Erythroblast (primary cell): ENCODE data around the gene MBNL2.

ENCODE experiments used
- DNase-seq, 2 experiments: peaks; one replicate each; lab custom pipeline; 2025; lab: John Stamatoyannopoulos, UW
- GATA1 ChIP-seq: IDR thresholded peaks from 2 replicates; pipeline ENCODE4 v1.6.1; 2011; ENCODE audit warnings: low read depth, mild to moderate bottlenecking, control low read depth, low read length, moderate library complexity
- POLR2A ChIP-seq: IDR thresholded peaks from 2 replicates; pipeline ENCODE4 v1.6.1; 2011; ENCODE audit warnings: mild to moderate bottlenecking, low read length

MBNL2 gene

DNA sequence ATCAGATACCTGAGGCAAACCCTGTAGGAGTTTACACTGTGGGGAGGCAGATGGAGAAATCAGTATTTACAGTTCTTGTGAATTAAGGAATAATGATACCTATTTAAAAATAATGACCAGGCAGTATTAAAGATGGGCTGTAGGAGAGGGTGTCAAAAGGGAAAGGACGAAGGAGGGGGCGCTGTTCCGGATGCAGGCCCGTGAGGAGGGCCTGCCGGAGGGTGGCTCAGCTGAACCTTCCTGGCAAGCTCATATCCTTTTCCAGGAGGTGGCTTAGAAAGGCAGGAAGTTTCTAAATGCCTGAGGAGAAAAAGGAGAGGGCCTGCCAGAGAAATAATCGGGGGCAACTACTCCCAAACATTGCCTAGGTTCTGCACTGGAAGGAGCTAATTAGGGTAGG, 46.6 kb downstream of the MBNL2 start:
- no peak for DNase-seq
- no peak for TF ChIP-seq POLR2A
- no peak for TF ChIP-seq GATA1

GRCh38 chr13:97269603-97270002, 47.5 kb downstream of the MBNL2 start:
- TF ChIP-seq POLR2A (no peak), GATA1 (no peak)
- DNase-seq = peak in 1 of 2 experiments; percentile 20

DNA sequence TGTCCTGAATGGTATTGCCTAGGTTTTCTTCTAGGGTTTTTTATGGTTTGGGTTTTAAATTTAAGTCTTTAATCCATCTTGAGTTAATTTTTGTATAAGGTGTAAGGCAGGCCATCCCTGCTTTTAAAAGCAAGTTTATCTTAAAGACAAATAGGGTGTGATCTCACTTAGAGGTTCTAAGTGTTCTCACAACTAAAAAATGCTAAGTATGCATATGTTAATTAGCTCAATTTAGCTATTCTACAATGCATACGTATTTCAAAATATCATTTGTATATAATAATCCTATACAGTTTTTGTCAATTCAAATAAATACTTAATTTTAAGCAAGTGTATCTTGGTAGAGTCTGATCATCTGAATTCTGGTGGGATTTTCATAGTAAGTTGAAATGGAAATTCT, 50.4 kb downstream of the MBNL2 start:
- TF ChIP-seq GATA1 (no peak), POLR2A (no peak)
- no peak for DNase-seq

- TF ChIP-seq POLR2A (no peak), GATA1 (no peak)
- no peak for DNase-seq
These were observed 51.3 kb downstream of the MBNL2 start for GRCh38 chr13:97273341-97273831.

DNA sequence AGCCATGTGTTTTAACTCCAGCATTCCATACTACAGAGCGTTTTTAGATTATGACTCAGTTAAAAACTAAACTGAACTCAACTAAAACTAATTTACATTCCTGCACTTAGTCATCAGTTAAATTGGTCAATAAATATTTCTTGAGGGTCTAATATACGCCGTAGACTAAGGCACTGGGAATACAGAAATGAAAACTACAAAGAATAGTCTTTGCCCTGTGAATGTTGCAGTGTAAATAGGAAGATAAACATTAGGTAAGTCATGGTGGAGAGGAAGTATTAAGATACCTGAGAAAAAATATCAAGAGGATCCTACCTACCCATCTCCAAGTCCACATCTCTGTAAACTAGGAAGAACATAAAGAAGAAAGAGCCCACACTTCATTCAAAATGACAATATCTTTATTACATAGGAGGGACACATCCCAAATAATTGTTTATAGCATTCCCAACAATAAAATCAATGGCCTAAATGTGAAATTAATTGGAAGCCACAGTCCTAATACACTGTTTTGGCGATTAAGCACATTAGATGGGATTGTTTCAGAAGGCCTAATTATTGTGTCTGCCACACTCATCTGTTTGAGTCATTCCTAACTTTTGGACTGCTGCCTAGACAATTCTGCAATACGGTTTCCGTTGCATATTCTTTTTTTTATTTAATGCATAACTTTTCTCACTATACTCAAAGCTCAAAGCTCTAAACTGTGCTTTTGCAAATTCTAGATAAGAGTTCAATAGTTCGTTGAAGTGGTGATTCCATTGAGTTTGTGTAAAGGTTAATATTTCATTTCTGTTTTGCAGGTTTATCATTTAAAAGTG, 52.9 kb downstream of the MBNL2 start:
- peak in 1 of 2 experiments; percentile 18 for DNase-seq
- TF ChIP-seq GATA1 (no peak), POLR2A (no peak)

GRCh38 chr13:97275776-97276501, 53.8 kb downstream of the MBNL2 start:
- no peak for DNase-seq
- TF ChIP-seq GATA1 = no peak
- no peak for TF ChIP-seq POLR2A

GRCh38 chr13:97276862-97277269, 54.7 kb downstream of the MBNL2 start:
- TF ChIP-seq GATA1 = no peak
- TF ChIP-seq POLR2A = no peak
- DNase-seq = peak in 1 of 2 experiments; percentile 26

- DNase-seq = no peak
- TF ChIP-seq POLR2A (no peak), GATA1 (no peak)
These were observed 56.6 kb downstream of the MBNL2 start for GRCh38 chr13:97278435-97279411.

GRCh38 chr13:97279913-97280312, 57.8 kb downstream of the MBNL2 start:
- no peak for DNase-seq
- no peak for TF ChIP-seq GATA1
- no peak for TF ChIP-seq POLR2A

- no peak for DNase-seq
- no peak for TF ChIP-seq POLR2A
- TF ChIP-seq GATA1 = no peak
These were observed 58.3 kb downstream of the MBNL2 start for GRCh38 chr13:97280478-97280877.

- TF ChIP-seq POLR2A (no peak), GATA1 (no peak)
- no peak for DNase-seq
These were observed 58.9 kb downstream of the MBNL2 start for GRCh38 chr13:97281028-97281427.

DNA sequence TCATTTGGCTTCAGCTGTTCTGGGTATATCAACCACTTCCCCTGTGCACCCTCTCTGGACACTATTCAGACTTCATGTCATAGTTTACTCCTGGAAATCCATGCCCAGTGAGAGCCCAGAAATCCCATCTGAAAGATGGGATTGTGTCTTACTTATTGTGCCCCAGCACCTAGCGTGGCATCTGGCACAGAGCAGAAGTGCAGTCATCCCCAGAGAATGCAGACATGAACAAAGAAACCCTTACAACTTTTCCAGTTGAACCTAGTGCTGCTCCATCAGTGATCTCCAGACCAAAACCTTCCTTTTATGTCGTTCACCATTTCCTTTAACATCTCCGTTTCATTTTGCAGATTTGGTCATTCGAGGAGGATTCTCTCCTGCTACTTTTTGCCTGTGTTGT, 60.6 kb downstream of the MBNL2 start:
- no peak for TF ChIP-seq GATA1
- TF ChIP-seq POLR2A = no peak

DNA sequence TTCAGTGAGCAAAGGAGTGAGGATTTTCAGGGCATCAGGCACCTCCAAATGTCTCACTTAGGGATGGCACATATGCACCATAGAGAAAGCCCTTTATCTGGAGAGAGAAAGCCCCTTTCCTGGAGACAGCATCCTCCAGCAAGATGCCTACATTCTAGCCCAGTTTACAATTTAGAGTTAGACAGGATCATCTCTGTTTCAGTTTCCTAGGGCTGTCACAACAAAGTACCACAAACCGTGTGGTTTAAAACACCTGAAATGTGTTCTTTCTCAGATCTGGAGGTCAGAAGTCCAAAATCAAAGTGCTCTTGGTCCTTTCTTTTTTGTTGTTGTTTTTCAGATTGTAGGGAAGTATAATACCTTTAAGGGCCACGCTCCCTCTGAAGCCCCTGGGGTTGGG, 61.8 kb downstream of the MBNL2 start:
- TF ChIP-seq POLR2A (no peak), GATA1 (no peak)

More for the DNA sequence above, 60.6 kb downstream of the MBNL2 start:
- no peak for DNase-seq

More for the DNA sequence above, 61.8 kb downstream of the MBNL2 start:
- DNase-seq = no peak
